Keratinocyte (primary cell): ENCODE data around the gene HIKESHI.

ENCODE experiments used
- CTCF ChIP-seq, 3 experiments: IDR thresholded peaks in 1 of 3; conservative IDR thresholded peaks in 1 of 3; optimal IDR thresholded peaks in 1 of 3; 2 replicates in 2 of 3; 3 replicates in 1 of 3; pipeline versions ENCODE3 to v1.5.1; 2011; ENCODE audit warnings: low read length in 3 of 3, mild to moderate bottlenecking in 3 of 3, moderate library complexity in 2 of 3, control low read depth in 1 of 3, inconsistent platforms in 1 of 3; ENCODE audit not compliant: insufficient read depth in 2 of 3; ENCODE audit errors: extremely low read depth in 1 of 3
- EZH2 ChIP-seq: IDR thresholded peaks from one replicate; pipeline ENCODE4 v1.6.1; 2012; ENCODE audit warnings: inconsistent platforms, mild to moderate bottlenecking, low read length, moderate library complexity

DNA sequence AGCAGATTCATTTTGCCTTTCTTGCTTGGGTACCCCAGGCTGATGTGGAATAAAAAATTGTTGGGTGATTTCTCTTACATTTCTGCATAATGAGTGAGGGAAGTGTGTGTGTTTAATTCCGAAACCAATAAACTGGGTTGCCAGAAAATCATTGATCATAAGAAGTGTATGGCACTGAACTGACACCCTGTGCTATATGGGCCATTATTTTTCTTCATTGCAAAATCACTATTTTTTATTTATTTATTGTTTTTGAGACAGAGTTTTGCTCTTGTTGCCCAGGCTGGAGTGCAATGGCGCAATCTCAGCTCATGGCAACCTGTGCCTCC is 14.6 kb upstream of the HIKESHI start:
- TF ChIP-seq EZH2, result no peak
- no peak for TF ChIP-seq CTCF (optimal IDR thresholded peaks at IDR 0.05 in 1 of 3, IDR thresholded peaks at IDR 0.05 in 1 of 3, conservative IDR thresholded peaks at IDR 0.05 in 1 of 3; ENCODE audit: extremely low read depth in 1 of 3, insufficient read depth in 2 of 3, low read length in 3 of 3)
